Measurements from ENCODE around the gene IQCM.

Gene IQCM

GRCh38 chr4:149713031-149713430, 102.6 kb downstream of the IQCM start:
- in situ Hi-C loops (cut with MboI; ENCODE audit: low sequenced_read_pairs): no loop called here

GRCh38 chr4:149711593-149712365, 103.9 kb downstream of the IQCM start:
- in situ Hi-C loops (cut with MboI; ENCODE audit: low sequenced_read_pairs): no loop called here

- in situ Hi-C loops (cut with MboI; ENCODE audit: low sequenced_read_pairs): no loop called here
Measured at GRCh38 chr4:149709640-149710039, 106.0 kb downstream of the IQCM start.

- in situ Hi-C loops (cut with MboI; ENCODE audit: low sequenced_read_pairs): no loop called here
Measured at GRCh38 chr4:149708513-149709130, 107.0 kb downstream of the IQCM start.

- in situ Hi-C loops (cut with MboI; ENCODE audit: low sequenced_read_pairs): no loop called here
Measured at GRCh38 chr4:149707862-149708261, 107.8 kb downstream of the IQCM start.

- in situ Hi-C loops (cut with MboI; ENCODE audit: low sequenced_read_pairs): no loop called here
Measured at GRCh38 chr4:149706942-149707341, 108.7 kb downstream of the IQCM start.

GRCh38 chr4:149702414-149703293, 113.0 kb downstream of the IQCM start:
- in situ Hi-C loops (cut with MboI; ENCODE audit: low sequenced_read_pairs): no loop called here

- in situ Hi-C loops (cut with MboI; ENCODE audit: low sequenced_read_pairs): no loop called here
Measured at GRCh38 chr4:149701435-149702156, 114.0 kb downstream of the IQCM start.

GRCh38 chr4:149700272-149700671, 115.4 kb downstream of the IQCM start:
- in situ Hi-C loops (cut with MboI; ENCODE audit: low sequenced_read_pairs): no loop called here

- in situ Hi-C loops (cut with MboI; ENCODE audit: low sequenced_read_pairs): no loop called here
Measured at GRCh38 chr4:149699642-149700041, 116.0 kb downstream of the IQCM start.

- in situ Hi-C loops (cut with MboI; ENCODE audit: low sequenced_read_pairs): no loop called here
Measured at GRCh38 chr4:149690726-149691125, 124.9 kb downstream of the IQCM start.

GRCh38 chr4:149684516-149684915, 131.1 kb downstream of the IQCM start:
- in situ Hi-C loops (cut with MboI; ENCODE audit: low sequenced_read_pairs): no loop called here

GRCh38 chr4:149676076-149676475, 139.6 kb downstream of the IQCM start:
- in situ Hi-C loops (cut with MboI; ENCODE audit: low sequenced_read_pairs): no loop called here

GRCh38 chr4:149645790-149646189, 169.9 kb downstream of the IQCM start:
- in situ Hi-C loops (cut with MboI; ENCODE audit: low sequenced_read_pairs): no loop called here

GRCh38 chr4:149638073-149638472, 177.6 kb downstream of the IQCM start:
- in situ Hi-C loops (cut with MboI; ENCODE audit: low sequenced_read_pairs): no loop called here

- in situ Hi-C loops (cut with MboI; ENCODE audit: low sequenced_read_pairs): no loop called here
Measured at GRCh38 chr4:149634368-149634767, 181.3 kb downstream of the IQCM start.

- in situ Hi-C loops (cut with MboI; ENCODE audit: low sequenced_read_pairs): no loop called here
Measured at GRCh38 chr4:149631629-149632028, 184.0 kb downstream of the IQCM start.

GRCh38 chr4:149630064-149630463, 185.6 kb downstream of the IQCM start:
- in situ Hi-C loops (cut with MboI; ENCODE audit: low sequenced_read_pairs): no loop called here

GRCh38 chr4:149605601-149606378, 209.9 kb downstream of the IQCM start:
- in situ Hi-C loops (cut with MboI; ENCODE audit: low sequenced_read_pairs): no loop called here

GRCh38 chr4:149604827-149605226, 210.8 kb downstream of the IQCM start:
- in situ Hi-C loops (cut with MboI; ENCODE audit: low sequenced_read_pairs): no loop called here

All from HL-60/S4 treated with phorbol 12-myristate 13-acetate at 8.2 ng/mL for 4 days and 3 days (cell line).